Calu3 (cell line): ENCODE data around the gene NOP9. TPM values are rescaled to one million over a fixed set of nuclear protein-coding genes. Genes with fewer than 3 reads are reported as not detected.

Experiments
- BruUV-seq: library from RNA; stranded (reverse); fragments of 400-500 nt; replicated peaks from 2 replicates; lab custom pipeline; 2021; lab: Mats Ljungman, UMichigan
- CTCF ChIA-PET: fragments of 300-600 bp; sonication (Branson Sonifier 250); formaldehyde crosslinking; loops from one replicate; lab custom pipeline; 2022; ENCODE audit warnings: antibody characterized with exemption; lab: Charles Lee
- DNase-seq: peaks from one replicate; pipeline ENCODE4 v3.0.0; 2022
- H3K27ac Mint-ChIP-seq: one replicate; pipeline ENCODE4 v1.8.0; 2022; ENCODE audit warnings: mixed read lengths; ENCODE audit not compliant: unreplicated experiment
- H3K27me3 Mint-ChIP-seq: one replicate; pipeline ENCODE4 v1.8.0; 2022; ENCODE audit warnings: mixed read lengths; ENCODE audit not compliant: unreplicated experiment
- H3K36me3 Mint-ChIP-seq: one replicate; pipeline ENCODE4 v1.8.0; 2022; ENCODE audit warnings: mild to moderate bottlenecking, moderate library complexity, mixed read lengths; ENCODE audit not compliant: insufficient read depth, unreplicated experiment
- H3K4me1 Mint-ChIP-seq: one replicate; pipeline ENCODE4 v1.8.0; 2022; ENCODE audit warnings: mild to moderate bottlenecking, low read depth, mixed read lengths; ENCODE audit not compliant: unreplicated experiment
- H3K4me3 Mint-ChIP-seq: one replicate; pipeline ENCODE4 v1.8.0; 2022; ENCODE audit warnings: mild to moderate bottlenecking, low read depth, moderate library complexity, mixed read lengths; ENCODE audit not compliant: unreplicated experiment
- H3K9me3 Mint-ChIP-seq: one replicate; pipeline ENCODE4 v1.8.0; 2022; ENCODE audit warnings: low read depth, mixed read lengths; ENCODE audit not compliant: unreplicated experiment
- CTCF ChIP-seq: fragments of 200-600 bp; IDR thresholded peaks from one replicate; pipeline ENCODE4 v1.8.0; 2022; ENCODE audit warnings: antibody characterized with exemption; ENCODE audit not compliant: unreplicated experiment
- intact Hi-C: fragments of 100-400 bp; cut with micrococcal nuclease; formaldehyde crosslinking; loops from one replicate; pipeline ENCODE4 v1.10.0; 2022; ENCODE audit not compliant: unreplicated experiment
- total RNA-seq: library from RNA; stranded (reverse); gene quantifications from 2 replicates; pipeline ENCODE4 v1.2.3, GENCODE V29; 2022

NOP9 gene
- total RNA-seq, 1 experiment from 2014 or later = 35.9 TPM

- no peak overlapping the region for H3K27ac Mint-ChIP-seq
- intact Hi-C loops = no loop called here
- H3K27me3 Mint-ChIP-seq = peaks cover 3% of the 10 kb centered on the region
- no peak for DNase-seq
- BruUV-seq = no TSS peak
- no peak overlapping the region for H3K4me3 Mint-ChIP-seq
- no peak for TF ChIP-seq CTCF
- peaks cover 8% of the 10 kb centered on the region for H3K36me3 Mint-ChIP-seq
- H3K4me1 Mint-ChIP-seq = no peaks in the 10 kb centered on the region
- CTCF ChIA-PET = interaction anchor here (0.6 kb wide), 1 partner anchor 55 kb away, joined by 5 read pairs; the partner anchor contains the start of gene NYNRIN
- H3K9me3 Mint-ChIP-seq = no peaks in the 10 kb centered on the region
Measured at GRCh38 chr14:24343795-24344660, 44.4 kb downstream of the NOP9 start.

- no peak for TF ChIP-seq CTCF
- no peak for DNase-seq
- Mint-ChIP-seq H3K9me3 (no peaks in the 10 kb centered on the region), H3K27me3 (peaks cover 21% of the 10 kb centered on the region), H3K4me1 (no peaks in the 10 kb centered on the region), H3K36me3 (no peaks in the 10 kb centered on the region), H3K4me3 (no peak overlapping the region), H3K27ac (no peak overlapping the region)
- intact Hi-C loops = no loop called here
- CTCF ChIA-PET = interaction anchor here (1.1 kb wide), 1 partner anchor 84 kb away, joined by 5 read pairs; no protein-coding TSS in a partner anchor
- no TSS peak for BruUV-seq
Measured at GRCh38 chr14:24347134-24347533, 47.5 kb downstream of the NOP9 start.

GRCh38 chr14:24348186-24348585, 48.5 kb downstream of the NOP9 start:
- H3K27me3 Mint-ChIP-seq = peaks cover 21% of the 10 kb centered on the region
- CTCF ChIA-PET = interaction anchor here (0.7 to 1.1 kb wide), 2 partner anchors 8 to 15 kb away, joined by 3 read pairs; no protein-coding TSS in a partner anchor

GRCh38 chr14:24349742-24350141, 50.1 kb downstream of the NOP9 start:
- no peak for TF ChIP-seq CTCF
- BruUV-seq = no TSS peak
- DNase-seq = no peak
- Mint-ChIP-seq H3K27me3 (peaks cover 21% of the 10 kb centered on the region), H3K36me3 (no peaks in the 10 kb centered on the region), H3K9me3 (no peaks in the 10 kb centered on the region), H3K27ac (no peak overlapping the region), H3K4me3 (no peak overlapping the region), H3K4me1 (peaks cover 20% of the 10 kb centered on the region)
- intact Hi-C loops = no loop called here
- CTCF ChIA-PET = no interaction called here

More at GRCh38 chr14:24348186-24348585, 48.5 kb downstream of the NOP9 start:
- intact Hi-C loops = no loop called here
- Mint-ChIP-seq H3K4me3 (no peak overlapping the region), H3K4me1 (peaks cover 6% of the 10 kb centered on the region), H3K36me3 (no peaks in the 10 kb centered on the region), H3K9me3 (no peaks in the 10 kb centered on the region), H3K27ac (no peak overlapping the region)
- no peak for TF ChIP-seq CTCF
- no peak for DNase-seq
- no TSS peak for BruUV-seq
